ENCODE data around the gene ARHGEF37. TPM values are rescaled to one million over a fixed set of nuclear protein-coding genes. Genes with fewer than 3 reads are reported as not detected.
"Not testable (repeated sequence)": the region's sequence is repeated elsewhere in the genome, so short reads cannot be mapped to it uniquely, and the experiment has no call there.

ARHGEF37 gene
- polyA plus RNA-seq, 6 donors from 2014 or later: 0.95 TPM; not detected in 5

DNA sequence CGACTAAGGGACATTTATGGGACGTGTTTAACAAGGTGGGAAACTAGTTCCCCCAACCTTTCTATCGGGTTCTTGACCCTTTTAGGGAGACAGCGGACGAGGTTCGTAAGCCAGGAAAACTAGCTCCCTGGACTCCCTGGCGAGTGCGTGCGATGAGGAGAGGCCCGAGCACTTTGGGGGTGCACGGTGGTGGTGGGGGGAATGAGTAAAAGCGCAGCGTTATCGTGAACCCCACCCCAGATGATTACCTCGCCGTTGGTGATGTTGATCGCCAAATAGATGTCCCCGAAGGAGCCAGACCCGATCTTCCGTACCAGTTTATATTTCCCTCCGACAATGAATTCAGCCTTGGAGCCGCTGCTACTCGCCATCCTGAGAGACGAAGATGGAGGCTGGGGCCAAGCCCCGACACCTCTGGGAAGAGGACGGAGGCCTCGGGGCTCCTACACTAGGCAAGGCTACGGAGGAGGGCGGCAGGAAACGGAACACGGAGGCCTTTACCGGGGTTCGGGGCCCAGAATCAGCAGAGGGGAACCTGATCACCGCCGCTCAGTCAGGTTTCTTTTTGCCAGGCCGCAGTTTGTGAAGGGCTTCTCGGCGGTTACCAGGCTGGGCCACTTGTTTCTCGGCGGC is 30.6 kb upstream of the ARHGEF37 start:
- H3K9me3 Mint-ChIP-seq: no peaks in the 10 kb centered on the region
- H3K27me3 Mint-ChIP-seq: no peaks in the 10 kb centered on the region
- H3K36me3 Mint-ChIP-seq: peaks cover 0 to 12% of the 10 kb centered on the region in 2 donors
- no peak for ATAC-seq (ENCODE audit: low read depth in 2 of 2)
- peak overlapping the region; percentile 98 to 99 (median 99) for H3K27ac Mint-ChIP-seq
- peak overlapping the region; percentile 93 to 99 (median 96) for H3K4me3 Mint-ChIP-seq
- H3K4me1 Mint-ChIP-seq: peaks cover 24 to 54% (median 39%) of the 10 kb centered on the region in 3 donors
- no peak for DNase-seq

DNA sequence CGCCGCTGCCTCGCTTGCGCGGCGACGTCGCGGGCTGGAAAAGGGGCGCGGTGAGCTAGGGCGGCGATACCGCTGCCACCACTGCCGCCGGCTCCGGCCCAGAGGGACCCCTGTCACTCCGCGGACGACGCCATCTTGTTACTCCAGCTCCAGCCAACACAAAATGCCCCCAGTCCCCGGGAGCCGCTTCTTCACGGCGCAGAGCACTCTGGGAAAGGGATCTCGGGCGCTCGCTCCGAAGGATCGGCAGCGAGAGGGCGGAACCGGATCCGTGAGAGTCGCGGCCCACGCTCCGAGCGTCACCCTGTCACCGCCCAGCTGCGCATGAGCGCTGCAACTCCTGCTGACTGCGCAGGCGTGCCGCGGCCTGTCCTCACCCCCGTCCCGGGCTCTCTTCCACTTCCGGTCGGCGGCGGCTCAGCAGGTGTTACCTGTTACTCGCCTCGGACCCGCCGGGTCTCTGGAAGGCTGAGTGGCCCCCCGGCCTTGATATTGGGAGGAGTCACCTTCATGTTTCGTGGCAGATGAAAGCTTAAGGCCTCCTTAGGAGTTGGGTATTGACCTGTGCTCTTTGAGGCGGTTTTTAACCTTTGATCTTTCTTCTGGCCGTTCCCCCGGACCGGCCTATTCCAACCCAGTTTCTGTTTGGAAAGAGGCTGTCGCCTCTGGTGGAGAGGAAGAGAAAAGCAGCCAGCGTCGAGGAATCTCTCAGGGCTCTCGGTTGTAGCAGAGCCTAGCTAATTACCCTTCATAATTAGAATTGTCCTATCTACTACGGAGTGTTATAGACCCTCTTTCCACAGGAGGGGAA is 29.9 kb upstream of the ARHGEF37 start, which contains the start of gene CSNK1A1:
Gene CSNK1A1 (minus strand): TSS at position 213 of the 811 bp plus-strand sequence. CDS start 475 bp downstream, outside the sequence.
- peak within 1 kb of the TSS; percentile 93 to 99 (median 96) for H3K4me3 Mint-ChIP-seq
- peaks cover 24 to 46% (median 33%) of the 10 kb centered on the region in 3 donors for H3K4me1 Mint-ChIP-seq
- peaks cover 0 to 9% of the 10 kb centered on the region in 2 donors for H3K36me3 Mint-ChIP-seq
- H3K27me3 Mint-ChIP-seq: no peaks in the 10 kb centered on the region
- H3K9me3 Mint-ChIP-seq: no peaks in the 10 kb centered on the region
- H3K27ac Mint-ChIP-seq: peak within 1 kb of the TSS; percentile 98 to 99 (median 99)
- peak; percentile 78 to 80 for ATAC-seq (ENCODE audit: low read depth in 2 of 2)
- peak; percentile 98 for DNase-seq

DNA sequence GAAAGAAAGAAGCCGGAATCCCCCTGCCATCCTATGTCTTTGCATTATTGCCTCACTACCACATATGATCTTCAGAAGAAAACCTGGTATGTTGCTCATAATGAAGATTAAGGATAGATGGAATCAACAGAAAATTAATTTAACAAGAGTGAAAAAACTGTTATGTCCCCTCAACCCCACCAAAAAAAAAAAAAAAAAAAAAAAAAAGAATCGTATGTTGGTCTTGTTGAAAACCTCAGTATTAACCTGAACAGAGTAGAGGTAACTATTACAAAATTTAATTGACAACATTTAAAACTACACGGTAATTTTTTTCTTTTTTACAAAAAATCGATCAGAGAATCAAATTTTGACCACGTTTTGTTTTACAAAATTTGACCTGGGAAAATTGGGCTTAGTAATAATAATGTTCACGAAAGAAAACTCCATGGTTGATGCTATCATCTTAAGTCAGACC is 29.2 kb upstream of the ARHGEF37 start:
- H3K4me3 Mint-ChIP-seq: peak overlapping the region; percentile 93 to 99 (median 96)
- no peaks in the 10 kb centered on the region for H3K9me3 Mint-ChIP-seq
- ATAC-seq (ENCODE audit: low read depth in 2 of 2): no peak
- peak overlapping the region; percentile 98 to 99 (median 99) for H3K27ac Mint-ChIP-seq
- H3K36me3 Mint-ChIP-seq: peaks cover 0 to 9% of the 10 kb centered on the region in 2 donors
- H3K27me3 Mint-ChIP-seq: no peaks in the 10 kb centered on the region
- peaks cover 21 to 40% (median 27%) of the 10 kb centered on the region in 3 donors for H3K4me1 Mint-ChIP-seq
- DNase-seq: no peak

DNA sequence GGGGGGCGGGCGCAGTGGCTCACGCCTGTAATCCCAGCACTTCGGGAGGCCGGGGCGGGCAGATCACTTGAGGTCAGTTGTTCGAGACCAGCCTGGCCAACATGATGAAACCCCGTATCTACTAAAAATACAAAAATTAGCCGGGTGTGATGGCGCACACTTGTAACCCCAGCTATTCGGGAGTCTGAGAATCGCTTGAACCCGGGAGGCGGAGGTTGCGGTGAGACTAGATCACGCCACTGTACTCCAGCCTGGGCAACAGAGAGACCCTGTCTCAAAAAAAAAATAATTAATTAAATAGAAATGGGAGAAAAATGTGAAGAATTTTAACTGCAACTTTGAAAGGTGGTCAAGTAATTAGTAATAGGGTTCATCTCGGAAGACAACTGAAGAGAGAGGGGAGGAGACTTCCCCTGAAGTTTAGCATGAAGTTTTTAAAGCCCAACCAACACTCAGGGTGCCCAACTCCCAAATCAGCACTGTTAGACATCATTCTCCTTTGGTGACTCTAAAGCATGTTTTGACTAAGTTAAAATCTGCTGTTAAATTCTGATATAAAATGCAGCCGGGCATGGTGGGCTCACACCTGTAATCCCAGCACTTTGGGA is 28.6 kb upstream of the ARHGEF37 start:
- DNase-seq: no peak
- Mint-ChIP-seq H3K4me3 (peak overlapping the region in 4 of 8 donors; percentile 9 to 64 (median 46)), H3K27me3 (no peaks in the 10 kb centered on the region), H3K9me3 (no peaks in the 10 kb centered on the region), H3K27ac (peak overlapping the region in 1 of 6 donors; percentile 85), H3K36me3 (peaks cover 0 to 9% of the 10 kb centered on the region in 2 donors), H3K4me1 (peaks cover 19 to 36% (median 23%) of the 10 kb centered on the region in 3 donors)
- ATAC-seq (ENCODE audit: low read depth in 2 of 2): no peak

DNA sequence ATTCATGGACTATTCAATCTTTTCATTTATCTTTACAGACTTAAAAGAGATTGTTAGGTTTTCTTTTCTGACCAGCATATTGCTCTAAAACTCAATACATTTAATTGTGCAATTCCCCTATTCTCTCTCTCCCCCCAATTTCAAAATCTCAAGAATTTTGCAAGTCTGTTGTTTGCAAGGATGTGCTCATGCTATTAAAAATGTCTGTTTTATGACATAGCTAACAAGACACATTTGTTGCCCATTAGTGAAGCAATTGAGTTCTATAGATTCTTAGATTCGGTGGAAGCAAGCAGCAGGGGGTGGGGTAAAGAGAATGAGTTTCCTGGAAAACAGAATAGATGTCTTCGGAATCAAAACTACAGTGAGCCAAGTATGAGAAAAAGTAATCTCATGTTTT is 21.6 kb upstream of the ARHGEF37 start:
- H3K9me3 Mint-ChIP-seq: no peaks in the 10 kb centered on the region
- H3K4me3 Mint-ChIP-seq: no peak overlapping the region
- no peak for DNase-seq
- H3K36me3 Mint-ChIP-seq: no peaks in the 10 kb centered on the region
- H3K27me3 Mint-ChIP-seq: no peaks in the 10 kb centered on the region
- no peak for ATAC-seq (ENCODE audit: low read depth in 2 of 2)
- H3K27ac Mint-ChIP-seq: no peak overlapping the region
- H3K4me1 Mint-ChIP-seq: no peaks in the 10 kb centered on the region

DNA sequence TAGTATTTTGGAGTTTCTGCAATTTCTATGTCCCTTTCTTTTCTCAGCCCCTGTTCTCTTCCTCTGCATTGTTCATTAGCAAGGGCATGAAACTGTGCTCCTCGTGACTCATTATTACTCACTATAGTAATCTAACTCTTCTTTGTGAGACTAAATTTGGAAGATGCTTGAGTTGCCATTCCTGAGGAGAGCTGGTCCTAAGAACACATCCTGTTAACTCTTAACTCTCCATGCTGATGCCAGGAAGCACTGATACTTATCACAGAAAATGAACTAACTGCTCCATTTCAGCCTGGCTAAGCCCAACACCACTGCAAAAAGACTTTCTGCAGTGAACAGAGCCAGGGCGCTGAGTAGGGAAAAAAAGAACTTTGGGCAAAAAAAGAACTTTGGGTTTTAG is 19.4 kb upstream of the ARHGEF37 start:
- H3K4me1 Mint-ChIP-seq: no peaks in the 10 kb centered on the region
- DNase-seq (no peak), ATAC-seq (ENCODE audit: low read depth in 2 of 2) (no peak)
- H3K27me3 Mint-ChIP-seq: no peaks in the 10 kb centered on the region
- no peaks in the 10 kb centered on the region for H3K36me3 Mint-ChIP-seq
- no peak overlapping the region for H3K4me3 Mint-ChIP-seq
- no peaks in the 10 kb centered on the region for H3K9me3 Mint-ChIP-seq
- peak overlapping the region in 1 of 6 donors; percentile 57 for H3K27ac Mint-ChIP-seq

DNA sequence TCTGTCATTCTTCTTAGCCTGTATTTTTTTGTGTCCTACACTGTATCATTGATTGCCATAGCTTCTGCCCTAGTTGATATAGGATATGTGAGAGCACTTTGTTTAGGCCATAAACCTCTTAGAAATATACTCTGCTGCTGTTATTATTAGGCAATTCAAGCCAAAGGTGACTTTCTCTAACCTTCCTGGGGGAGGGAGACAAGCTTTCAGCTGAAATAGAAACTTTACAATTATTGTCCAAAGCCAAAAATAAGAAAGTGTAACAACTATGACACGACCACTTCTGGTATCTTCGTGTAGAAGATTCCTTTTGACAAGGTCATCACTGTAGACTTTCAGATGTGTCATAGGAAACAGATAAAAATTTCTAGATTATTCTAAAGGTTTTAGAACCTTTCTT is 17.8 kb upstream of the ARHGEF37 start:
- H3K9me3 Mint-ChIP-seq: no peaks in the 10 kb centered on the region
- H3K27me3 Mint-ChIP-seq: no peaks in the 10 kb centered on the region
- H3K36me3 Mint-ChIP-seq: no peaks in the 10 kb centered on the region
- H3K27ac Mint-ChIP-seq: peak overlapping the region in 1 of 6 donors; percentile 18
- DNase-seq (no peak), ATAC-seq (ENCODE audit: low read depth in 2 of 2) (no peak)
- H3K4me3 Mint-ChIP-seq: no peak overlapping the region
- no peaks in the 10 kb centered on the region for H3K4me1 Mint-ChIP-seq

DNA sequence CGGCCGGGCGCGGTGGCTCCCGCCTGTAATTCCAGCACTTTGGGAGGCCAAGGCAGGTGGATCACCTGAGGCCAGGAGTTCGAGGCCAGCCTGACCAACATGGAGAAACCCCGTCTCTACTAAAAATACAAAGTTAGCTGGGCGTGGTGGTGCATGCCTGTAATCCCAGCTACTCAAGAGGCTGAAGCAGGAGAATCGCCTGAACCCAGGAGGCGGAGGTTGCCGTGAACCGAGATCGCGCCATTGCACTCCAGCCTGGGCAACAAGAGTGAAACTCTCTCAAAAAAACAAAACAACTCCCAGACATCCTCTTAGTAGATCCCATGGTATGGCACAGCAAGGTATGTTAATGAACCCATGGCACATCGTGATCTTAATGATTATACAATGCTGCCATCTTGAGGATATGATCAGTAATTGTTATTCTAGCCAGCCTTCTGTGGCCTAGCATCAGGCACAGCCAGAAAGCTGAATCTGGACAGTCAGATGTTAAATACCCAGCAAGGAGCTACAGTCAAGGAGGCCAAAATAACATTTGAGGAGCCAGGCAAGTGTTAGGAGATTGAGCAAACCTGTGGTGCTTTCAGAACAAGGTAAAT is 16.7 kb upstream of the ARHGEF37 start:
- peak; percentile 85 to 86 for ATAC-seq (ENCODE audit: low read depth in 2 of 2)

DNA sequence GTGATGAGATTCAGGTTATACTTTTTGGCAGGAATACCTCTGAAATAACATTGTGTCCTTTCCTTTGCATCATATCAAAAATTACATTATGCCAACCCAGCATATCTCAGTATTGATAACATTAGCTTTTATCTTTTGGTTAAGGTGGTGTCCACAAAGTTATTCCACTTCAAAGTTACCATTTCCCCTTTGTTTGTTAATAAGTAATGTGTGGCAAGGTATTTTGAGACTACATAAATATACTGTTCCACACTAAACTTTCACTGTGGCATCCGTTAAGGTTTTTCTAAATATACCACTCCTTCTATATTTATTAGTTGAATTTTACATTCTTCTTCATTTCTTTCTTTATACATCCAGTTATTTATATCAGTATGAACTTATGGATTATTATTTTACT is 14.1 kb upstream of the ARHGEF37 start:
- Mint-ChIP-seq H3K27ac (no peak overlapping the region), H3K4me3 (no peak overlapping the region), H3K4me1 (no peaks in the 10 kb centered on the region), H3K36me3 (no peaks in the 10 kb centered on the region), H3K9me3 (no peaks in the 10 kb centered on the region), H3K27me3 (no peaks in the 10 kb centered on the region)
- no peak for ATAC-seq (ENCODE audit: low read depth in 2 of 2)
- DNase-seq: no peak

More for the DNA sequence above, 16.7 kb upstream of the ARHGEF37 start:
- H3K4me1 Mint-ChIP-seq, H3K9me3 Mint-ChIP-seq, H3K36me3 Mint-ChIP-seq, H3K27ac Mint-ChIP-seq, H3K4me3 Mint-ChIP-seq, H3K27me3 Mint-ChIP-seq: not testable (repeated sequence)
- peak; percentile 51 for DNase-seq

DNA sequence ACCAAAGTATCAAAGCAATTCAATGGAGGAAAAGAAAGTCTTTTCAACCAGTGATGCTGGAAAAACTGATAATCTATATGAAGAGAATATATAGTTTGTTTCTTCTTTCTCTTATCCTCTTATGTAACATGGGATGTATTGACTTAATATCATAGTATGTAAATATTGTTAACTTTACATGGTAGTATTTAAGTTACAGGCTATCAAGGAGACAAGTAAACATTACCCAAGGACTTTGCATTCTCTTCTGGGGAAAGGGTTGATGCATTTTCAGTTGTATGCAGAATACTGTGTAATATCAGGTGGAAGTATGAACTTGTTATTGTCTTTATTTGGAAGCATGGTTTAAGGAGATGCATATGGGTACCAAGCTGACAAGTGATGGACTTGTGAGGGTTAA is 9.1 kb upstream of the ARHGEF37 start:
- no peaks in the 10 kb centered on the region for H3K27me3 Mint-ChIP-seq

DNA sequence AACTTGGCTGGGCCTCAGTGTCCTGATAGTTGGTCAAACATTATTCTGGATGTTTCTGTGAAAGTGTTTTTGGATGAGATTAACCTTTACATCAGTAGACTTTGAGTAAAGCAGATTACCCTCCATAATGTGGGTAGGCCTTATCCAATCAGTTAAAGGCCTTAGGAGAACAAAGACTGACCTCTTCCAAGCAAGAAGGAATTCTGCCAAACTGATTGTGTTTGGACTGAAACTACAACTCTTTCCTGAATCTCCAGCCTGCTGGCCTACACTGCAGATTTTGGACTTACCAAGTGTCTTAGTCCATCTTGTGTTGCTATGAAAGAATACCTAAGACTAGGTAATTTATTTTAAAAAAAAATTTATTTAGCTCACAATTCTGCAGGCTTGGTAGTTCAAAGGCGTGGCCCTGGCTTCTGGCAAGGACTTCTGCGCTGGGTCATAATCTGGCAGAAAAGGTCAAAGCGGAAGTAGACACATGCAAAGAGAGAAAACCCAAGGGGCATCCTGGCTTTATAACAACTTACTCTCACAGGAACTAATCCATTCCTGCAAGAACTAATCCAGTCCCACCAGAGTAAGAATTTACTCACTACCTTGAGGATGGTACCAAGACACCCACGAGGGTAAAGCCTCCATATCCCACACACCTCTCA is 8.6 kb upstream of the ARHGEF37 start:
- ATAC-seq (ENCODE audit: low read depth in 2 of 2) (no peak), DNase-seq (no peak)
- H3K4me3 Mint-ChIP-seq: no peak overlapping the region
- no peaks in the 10 kb centered on the region for H3K9me3 Mint-ChIP-seq
- no peaks in the 10 kb centered on the region for H3K27me3 Mint-ChIP-seq
- no peaks in the 10 kb centered on the region for H3K4me1 Mint-ChIP-seq
- H3K36me3 Mint-ChIP-seq: no peaks in the 10 kb centered on the region
- H3K27ac Mint-ChIP-seq: peak overlapping the region in 1 of 6 donors; percentile 38

More for the DNA sequence above, 9.1 kb upstream of the ARHGEF37 start:
- Mint-ChIP-seq H3K27ac (no peak overlapping the region), H3K9me3 (no peaks in the 10 kb centered on the region), H3K36me3 (no peaks in the 10 kb centered on the region), H3K4me1 (no peaks in the 10 kb centered on the region), H3K4me3 (no peak overlapping the region)
- DNase-seq (no peak), ATAC-seq (ENCODE audit: low read depth in 2 of 2) (no peak)

DNA sequence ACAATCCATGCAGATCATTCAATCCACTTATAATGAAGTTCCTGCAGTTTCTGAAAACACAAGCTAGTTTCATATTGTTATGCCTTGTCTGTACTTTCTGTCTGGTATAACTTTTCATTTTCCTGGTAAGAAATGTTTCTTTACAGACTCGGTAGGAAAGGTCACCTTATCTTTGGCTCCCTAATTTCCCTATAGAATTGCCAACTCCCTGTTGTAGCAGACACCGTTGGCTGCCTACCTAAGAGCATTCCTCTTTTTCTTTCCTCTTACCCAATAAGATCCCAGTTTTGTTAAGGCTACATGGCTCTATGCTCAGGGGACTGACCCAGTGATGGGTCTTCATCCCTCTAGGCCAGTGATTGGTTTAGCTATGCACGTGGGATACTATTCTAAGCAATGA is 6.2 kb upstream of the ARHGEF37 start:
- no peak for DNase-seq
- Mint-ChIP-seq H3K4me1 (no peaks in the 10 kb centered on the region), H3K9me3 (no peaks in the 10 kb centered on the region)

DNA sequence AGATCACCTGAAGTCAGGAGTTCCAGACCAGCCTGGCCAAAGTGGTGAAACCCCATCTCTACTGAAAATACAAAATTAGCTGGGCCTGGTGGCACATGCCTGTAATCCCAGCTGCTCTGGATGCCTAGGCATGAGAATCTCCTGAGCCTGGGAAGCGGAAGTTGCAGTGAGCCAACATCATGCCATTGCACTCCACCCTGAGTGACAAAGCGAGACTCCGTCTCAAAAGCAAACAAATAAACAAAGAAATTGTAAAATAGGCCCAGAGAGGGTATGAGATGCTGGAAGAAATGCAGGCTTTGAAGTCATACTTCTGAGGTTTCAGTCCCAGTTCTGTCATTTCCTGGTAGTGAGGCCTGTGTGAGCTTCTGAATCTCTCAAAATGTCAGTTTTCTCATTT is 5.3 kb upstream of the ARHGEF37 start:
- ATAC-seq (ENCODE audit: low read depth in 2 of 2): no peak
- H3K27ac Mint-ChIP-seq: no peak overlapping the region

More for the DNA sequence above, 6.2 kb upstream of the ARHGEF37 start:
- no peak overlapping the region for H3K4me3 Mint-ChIP-seq
- H3K27ac Mint-ChIP-seq: peak overlapping the region in 1 of 6 donors; percentile 23
- no peak for ATAC-seq (ENCODE audit: low read depth in 2 of 2)
- H3K36me3 Mint-ChIP-seq: no peaks in the 10 kb centered on the region
- peaks cover 6 to 13% (median 8%) of the 10 kb centered on the region in 3 donors for H3K27me3 Mint-ChIP-seq

More for the DNA sequence above, 5.3 kb upstream of the ARHGEF37 start:
- Mint-ChIP-seq H3K4me3 (no peak overlapping the region), H3K9me3 (no peaks in the 10 kb centered on the region), H3K4me1 (peaks cover 4% of the 10 kb centered on the region in 3 donors), H3K36me3 (no peaks in the 10 kb centered on the region), H3K27me3 (peaks cover 15 to 22% (median 17%) of the 10 kb centered on the region in 3 donors)
- no peak for DNase-seq

Measured in naive B cell (primary cell).